ENCODE results near the gene TMEM18. TPM values are rescaled to one million over a fixed set of nuclear protein-coding genes. Genes with fewer than 3 reads are reported as not detected.

TMEM18 gene
- total and polyA plus RNA-seq, 2 of the 4 experiments (the other 2 are of a cell fraction): 15.2 to 30.2 TPM

GRCh38 chr2:670637-671036 is 6.6 kb downstream of the TMEM18 start:
- H3K27me3 ChIP-seq (ENCODE audit: control insufficient read depth, insufficient read depth, low read length): no peaks in the 10 kb centered on the region
- no TSS peak for BruUV-seq (replicated peaks)
- no peak overlapping the region for H2AK9ac ChIP-seq (replicated peaks; ENCODE audit: low read depth, low read length, poor library complexity)
- POLR2A ChIA-PET (ENCODE audit: unreplicated experiment): no interaction called here
- no peak overlapping the region for H2BK15ac ChIP-seq (ENCODE audit: low read depth, low read length)
- dilution Hi-C loops (cut with HindIII; ENCODE audit: low sequenced_read_pairs, unreplicated experiment) (no loop called here), intact Hi-C loops (cut with micrococcal nuclease) (no loop called here), in situ Hi-C loops (cut with MboI; ENCODE audit: low sequenced_read_pairs) (loop anchor here (10.0 kb wide), 1 partner anchor 1144 kb away; no protein-coding TSS in a partner anchor)
- no peak overlapping the region for H3K18ac ChIP-seq (ENCODE audit: low read depth, low read length)
- no peak overlapping the region for H3K27ac ChIP-seq (ENCODE audit: insufficient read depth, low read length)
- no peak overlapping the region for H2BK120ac ChIP-seq (ENCODE audit: low read depth, low read length)
- peaks cover 31 to 46% of the 10 kb centered on the region in 2 experiments for H3K79me1 ChIP-seq (ENCODE audit: low read depth in 1 of 2, low read length in 2 of 2)
- H4K91ac ChIP-seq (ENCODE audit: insufficient read depth, low read depth, low read length): no peak overlapping the region
- peaks cover 23% of the 10 kb centered on the region for H3K4me1 ChIP-seq (ENCODE audit: control insufficient read depth, insufficient read depth, low read length)
- H2AK5ac ChIP-seq (ENCODE audit: low read depth, low read length): no peak overlapping the region
- peaks cover 1% of the 10 kb centered on the region; the same call in 1 of the 2 replicates for H3K9me3 ChIP-seq (ENCODE audit: control insufficient read depth, insufficient read depth, low read length)
- H4K5ac ChIP-seq (ENCODE audit: low read depth, low read length): no peak overlapping the region
- no peak for TF ChIP-seq CEBPB (IDR thresholded peaks at IDR 0.05; ENCODE audit: low read depth, low read length)
- no peak for TF ChIP-seq RFX5 (IDR thresholded peaks at IDR 0.05; ENCODE audit: low read depth, low read length)
- no peak for TF ChIP-seq NFE2L2 (IDR thresholded peaks at IDR 0.05; ENCODE audit: low read depth, low read length)
- TF ChIP-seq BHLHE40 (IDR thresholded peaks at IDR 0.05; ENCODE audit: low read depth, low read length): no peak
- TF ChIP-seq CHD1 (IDR thresholded peaks at IDR 0.05; ENCODE audit: low read depth, low read length): no peak
- TF ChIP-seq SMC3 (IDR thresholded peaks at IDR 0.05; ENCODE audit: low read depth, low read length): no peak
- no peak for TF ChIP-seq POLR2A (IDR thresholded peaks at IDR 0.05; ENCODE audit: low read depth, low read length)
- H3K9me1 ChIP-seq (ENCODE audit: insufficient read depth, low read length): peaks cover 20% of the 10 kb centered on the region
- H3K23ac ChIP-seq (ENCODE audit: low read depth, low read length): no peak overlapping the region
- DNase-seq (no peak), ATAC-seq (ENCODE audit: low read depth) (no peak)
- no peak overlapping the region for H2BK20ac ChIP-seq (ENCODE audit: low read depth, low read length)
- no peak overlapping the region for H3K4me3 ChIP-seq (ENCODE audit: insufficient read depth, low read depth, low read length)
- no peak overlapping the region for H3K9ac ChIP-seq (ENCODE audit: low read depth, low read length)
- no peak overlapping the region for H2BK5ac ChIP-seq (ENCODE audit: low read depth, low read length, poor library complexity, severe bottlenecking)
- peaks cover 21% of the 10 kb centered on the region for H3K36me3 ChIP-seq (ENCODE audit: control insufficient read depth, insufficient read depth, low read length)
- 91% methylated on average over 11 of the region's 18 CpGs; no CpG with 5 or more reads in 1 of the 2 experiments for WGBS, 2 experiments (ENCODE audit: extremely low coverage in 2 of 2, insufficient read length in 1 of 2)
- no peak overlapping the region for H4K8ac ChIP-seq (ENCODE audit: low read depth in 2 of 2, low read length in 2 of 2)
- no peak overlapping the region for H3K14ac ChIP-seq (replicated peaks; ENCODE audit: low read depth, low read length)
- H3K56ac ChIP-seq (ENCODE audit: extremely low read depth, insufficient read depth, low read length): no peak overlapping the region
- CTCF ChIA-PET: no interaction called here
- no peak overlapping the region for H2AFZ ChIP-seq (replicated peaks; ENCODE audit: low read length, poor library complexity)
- no peak overlapping the region for H3K4ac ChIP-seq (ENCODE audit: low read depth, low read length)
- no peak overlapping the region for H3K4me2 ChIP-seq (ENCODE audit: low read depth, low read length)
- H4K20me1 ChIP-seq (ENCODE audit: insufficient read depth, low read length): no peaks in the 10 kb centered on the region

Measured in IMR-90 (cell line).